HG02852 (cell line): Measurements from ENCODE around the gene ENAH.
"Not testable (repeated sequence)": the region's sequence is repeated elsewhere in the genome, so short reads cannot be mapped to it uniquely, and the experiment has no call there.

Source experiments
- ATAC-seq: cut with Tn5 transposase; IDR thresholded peaks from one replicate; pipeline ENCODE4 v1.9.1; 2021; ENCODE audit warnings: mild to moderate bottlenecking, moderate library complexity; ENCODE audit not compliant: unreplicated experiment

ENAH gene

DNA sequence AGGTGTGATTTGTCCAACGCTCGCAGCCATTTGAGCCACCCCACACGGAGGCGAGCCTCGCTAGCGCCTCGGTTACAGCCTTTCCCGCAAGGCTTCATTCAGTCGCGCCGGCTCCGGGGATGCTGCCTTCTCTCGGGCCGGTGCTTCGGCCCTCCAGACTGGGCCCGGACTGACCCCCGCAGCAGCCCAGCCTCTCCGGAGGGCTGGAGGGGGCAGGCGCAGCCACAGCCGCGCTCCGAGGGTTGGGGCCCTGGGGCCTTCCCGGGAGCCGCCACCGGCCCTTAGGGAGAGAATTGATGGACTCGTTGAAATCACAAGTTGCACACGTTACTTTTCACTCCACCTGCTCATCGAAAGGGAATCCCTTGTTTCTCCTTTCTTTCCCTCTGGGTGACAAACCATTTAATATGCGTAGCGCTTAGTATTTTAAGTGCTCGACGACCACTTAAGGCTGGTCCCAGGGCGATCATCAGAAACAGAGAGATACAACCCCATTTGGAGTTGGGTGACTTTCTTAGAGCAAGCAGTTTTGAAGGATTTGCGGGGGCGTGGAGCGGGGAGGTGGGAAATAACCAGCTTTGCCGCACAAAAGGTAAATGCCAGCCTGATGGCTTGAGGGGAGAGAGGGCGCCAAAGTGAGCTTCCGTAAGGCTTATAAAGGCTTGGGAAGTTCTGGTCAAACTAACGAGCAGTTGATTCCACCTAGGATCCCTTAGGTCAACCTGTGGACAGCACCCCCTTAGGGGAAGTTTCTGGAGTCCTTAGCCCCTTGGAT lies 24.6 kb upstream of the ENAH start:
- no peak for ATAC-seq

GRCh38 chr1:225674381-225674780 lies 21.5 kb upstream of the ENAH start:
- no peak for ATAC-seq

DNA sequence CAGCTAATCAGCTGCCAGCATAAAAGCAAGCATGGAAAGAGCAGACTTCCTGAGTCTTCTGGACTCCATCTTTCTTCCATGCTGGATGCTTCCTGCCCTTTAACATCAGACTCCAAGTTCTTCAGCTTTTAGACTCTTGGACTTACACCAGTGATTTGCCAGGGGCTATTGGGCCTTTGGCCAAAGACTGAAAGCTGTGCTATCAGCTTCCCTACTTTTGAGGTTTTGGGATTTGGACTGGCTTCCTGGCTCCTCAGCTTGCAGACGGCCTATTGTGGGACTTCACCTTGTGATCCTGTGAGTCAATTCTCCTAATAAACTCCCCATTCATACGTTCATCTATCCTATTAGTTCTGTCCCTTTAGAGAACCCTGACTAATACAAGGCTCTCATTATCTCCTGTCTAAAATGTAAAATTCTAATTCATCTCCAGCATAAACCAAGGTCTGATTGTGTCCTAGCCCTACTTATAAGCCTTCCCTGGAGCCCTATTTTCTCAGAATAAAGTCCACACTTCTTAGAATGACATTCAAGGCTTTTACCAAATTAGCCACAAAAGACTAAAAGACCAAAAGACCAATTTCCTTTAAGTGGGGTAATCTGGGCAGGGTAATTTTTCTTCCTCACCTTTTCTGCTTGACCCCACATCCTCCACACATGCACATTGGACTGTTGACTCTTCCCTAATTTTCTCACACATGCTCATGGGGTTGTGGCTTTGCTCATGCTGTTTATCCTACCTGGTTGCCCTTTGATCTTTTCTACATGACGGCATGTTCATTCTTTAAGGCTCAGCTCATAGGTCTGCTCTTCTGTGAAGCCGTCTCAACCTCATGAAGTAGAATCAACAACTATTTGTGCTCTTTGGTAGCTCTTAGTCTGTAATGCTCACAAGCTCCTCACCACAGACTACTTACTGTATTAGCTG lies 18.1 kb upstream of the ENAH start:
- no peak for ATAC-seq

GRCh38 chr1:225670356-225670755 lies 17.4 kb upstream of the ENAH start:
- ATAC-seq = no peak

DNA sequence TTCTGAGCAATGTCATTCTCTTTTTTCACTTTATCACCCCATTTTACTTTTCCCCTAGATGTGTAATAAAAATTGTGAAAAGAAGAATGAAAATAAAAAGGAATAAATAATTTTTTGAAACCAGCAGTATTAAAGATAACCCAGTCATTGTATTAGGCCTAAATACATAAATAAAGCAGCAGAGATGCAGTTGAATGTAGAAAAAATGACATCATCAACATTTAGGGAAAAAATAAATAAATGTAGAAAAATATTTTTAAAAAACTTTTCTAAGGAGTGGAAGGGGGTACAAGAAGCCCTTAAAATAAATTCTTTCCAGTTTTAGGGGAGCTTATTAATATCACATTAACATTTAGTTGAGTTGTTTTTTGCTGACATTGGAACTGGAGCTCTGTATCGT lies 15.3 kb upstream of the ENAH start:
- no peak for ATAC-seq

DNA sequence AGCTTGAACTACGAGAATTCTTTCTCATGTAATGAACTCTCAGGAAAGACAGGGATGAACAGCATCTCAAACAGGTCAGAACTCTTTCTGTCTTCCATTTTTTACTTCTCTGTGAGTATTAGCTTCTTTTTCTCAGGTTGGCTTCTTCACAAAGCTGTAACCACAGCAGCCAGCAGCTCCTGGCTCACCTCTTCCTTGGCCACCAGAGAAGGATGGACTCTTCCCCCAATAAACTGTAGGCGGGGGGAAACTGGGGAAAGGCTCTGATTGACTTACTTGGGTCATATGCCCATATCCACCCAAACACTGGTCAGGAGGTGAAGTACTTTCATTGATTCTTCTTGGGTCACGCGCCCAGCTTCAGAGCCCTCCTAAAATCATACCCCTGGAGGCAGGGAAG lies 14.4 kb upstream of the ENAH start:
- no peak for ATAC-seq

GRCh38 chr1:225666495-225666894 lies 13.6 kb upstream of the ENAH start:
- no peak for ATAC-seq

DNA sequence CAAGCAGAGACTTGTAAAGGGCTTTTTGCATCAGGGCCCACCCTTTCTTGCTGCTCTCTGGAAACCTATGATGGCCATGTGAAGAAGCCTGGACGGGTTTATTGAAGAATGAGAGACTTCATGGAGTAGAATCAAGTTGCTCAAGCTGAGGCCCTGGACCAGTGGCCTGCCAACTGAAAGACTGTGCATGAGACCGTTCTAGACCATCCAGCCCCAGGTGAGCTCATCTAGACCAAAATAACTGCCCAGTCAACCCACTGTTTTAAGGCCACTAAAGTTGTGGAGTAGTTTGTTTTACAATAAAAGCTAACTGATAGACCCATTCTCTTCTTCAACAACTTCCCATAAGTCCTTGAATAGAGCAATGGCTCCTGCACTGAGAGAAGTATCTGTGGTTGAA lies 11.8 kb upstream of the ENAH start:
- no peak for ATAC-seq

- no peak for ATAC-seq
Measured at GRCh38 chr1:225662155-225662554, 9.2 kb upstream of the ENAH start.

DNA sequence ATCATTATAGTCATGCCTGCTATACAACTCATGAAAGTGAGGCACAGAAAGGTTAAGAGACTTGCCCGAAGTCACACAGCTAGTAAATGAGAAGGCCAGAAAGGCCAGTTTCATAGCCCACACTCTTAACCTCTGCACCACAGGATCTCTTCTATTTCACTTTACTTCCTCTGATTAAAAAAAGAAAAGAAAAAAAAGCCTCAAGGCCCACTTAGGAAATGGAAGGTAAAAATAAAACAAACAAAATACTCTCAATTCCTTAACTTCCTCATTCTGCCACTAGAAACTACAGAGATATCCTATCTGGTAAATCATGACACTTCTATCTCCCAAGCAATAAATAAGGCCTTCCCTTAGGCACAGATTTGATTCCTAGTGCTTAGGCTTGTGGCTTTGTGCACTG lies 7.6 kb upstream of the ENAH start:
- ATAC-seq = no peak

GRCh38 chr1:225658041-225658440 lies 5.1 kb upstream of the ENAH start:
- ATAC-seq = no peak

DNA sequence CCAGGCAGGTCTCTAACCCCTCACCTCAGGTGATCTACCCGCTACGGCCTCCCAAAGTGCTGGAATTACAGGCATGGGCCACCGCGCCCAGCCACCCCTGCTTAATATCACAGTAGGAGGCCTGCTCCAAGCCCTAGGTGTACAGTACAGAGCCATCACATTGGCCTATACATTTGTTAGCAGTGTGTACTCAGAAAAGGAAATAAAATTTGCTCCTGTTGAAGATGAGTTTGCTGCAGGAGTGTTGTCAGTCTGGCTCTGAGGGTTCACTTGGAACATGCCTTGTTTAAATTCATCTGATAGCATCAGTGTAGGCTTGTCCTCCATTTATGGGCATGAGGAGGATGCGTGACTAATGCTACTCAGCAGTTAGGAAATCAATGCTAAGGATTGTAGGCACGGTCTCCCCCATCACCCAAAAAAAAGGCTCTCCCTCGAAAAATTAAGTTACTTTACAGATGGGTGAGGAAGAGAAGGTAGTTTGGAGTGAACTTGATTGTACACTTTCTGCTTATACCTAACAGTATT lies 4.6 kb upstream of the ENAH start:
- no peak for ATAC-seq

- not testable (repeated sequence) for ATAC-seq
Measured at GRCh38 chr1:225656259-225656655, 3.3 kb upstream of the ENAH start.

- no peak for ATAC-seq
Measured at GRCh38 chr1:225655509-225656258, 2.8 kb upstream of the ENAH start.

DNA sequence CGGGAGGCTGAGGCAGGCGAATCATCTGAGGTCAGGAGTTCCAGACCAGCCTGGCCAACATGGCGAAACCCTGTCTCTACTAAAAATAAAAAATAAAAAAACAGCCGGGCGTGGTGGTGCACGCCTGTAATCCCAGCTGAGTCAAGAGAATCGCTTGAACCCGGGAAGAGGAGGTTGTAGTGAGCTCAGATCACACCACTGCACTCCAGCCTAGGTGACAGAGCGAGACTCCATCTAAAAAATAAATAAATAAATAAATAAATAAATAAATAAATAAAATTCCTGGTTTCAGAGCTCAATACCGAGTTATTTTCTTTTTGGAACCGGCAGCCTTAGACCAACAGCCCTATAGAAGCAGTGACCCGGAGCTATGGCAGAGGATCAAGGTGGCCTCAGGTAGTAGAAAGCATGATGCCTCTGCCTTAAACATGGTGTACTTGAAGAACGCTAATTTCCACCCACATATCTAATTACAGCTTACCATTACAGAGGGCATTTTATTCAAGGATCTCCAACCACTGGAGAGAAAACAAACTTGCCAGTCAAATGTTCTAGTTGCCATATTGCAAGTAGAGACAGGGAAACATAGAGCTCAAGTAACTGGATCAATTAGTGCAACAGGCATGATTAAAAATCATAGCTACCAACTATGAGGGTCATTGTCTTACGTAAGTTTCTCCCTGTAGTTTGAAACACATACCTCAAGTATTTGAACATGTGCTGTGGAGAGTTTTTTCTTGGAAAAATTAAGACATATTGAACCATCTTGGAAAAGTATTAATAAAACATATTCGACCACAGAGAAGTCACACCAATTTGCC lies 2.0 kb upstream of the ENAH start:
- no peak for ATAC-seq

DNA sequence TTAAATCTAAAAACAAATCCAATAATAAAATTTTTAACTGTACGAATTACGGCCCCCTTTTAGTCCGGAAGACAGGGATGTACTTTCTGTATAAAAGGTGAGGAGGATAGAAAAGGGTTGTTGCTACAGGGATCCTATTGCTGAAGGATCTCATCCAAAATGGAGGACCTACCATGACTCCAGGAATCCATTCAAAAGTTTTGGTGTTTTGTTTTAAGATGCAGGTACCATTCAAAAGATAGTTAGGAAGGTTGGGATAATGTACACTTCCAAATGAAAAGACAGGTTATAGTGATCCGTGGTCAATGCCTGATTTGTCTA lies 1.3 kb upstream of the ENAH start:
- no peak for ATAC-seq

- ATAC-seq = peak; percentile 33
Measured at GRCh38 chr1:225653463-225654276, 747 bp upstream of the ENAH start.

DNA sequence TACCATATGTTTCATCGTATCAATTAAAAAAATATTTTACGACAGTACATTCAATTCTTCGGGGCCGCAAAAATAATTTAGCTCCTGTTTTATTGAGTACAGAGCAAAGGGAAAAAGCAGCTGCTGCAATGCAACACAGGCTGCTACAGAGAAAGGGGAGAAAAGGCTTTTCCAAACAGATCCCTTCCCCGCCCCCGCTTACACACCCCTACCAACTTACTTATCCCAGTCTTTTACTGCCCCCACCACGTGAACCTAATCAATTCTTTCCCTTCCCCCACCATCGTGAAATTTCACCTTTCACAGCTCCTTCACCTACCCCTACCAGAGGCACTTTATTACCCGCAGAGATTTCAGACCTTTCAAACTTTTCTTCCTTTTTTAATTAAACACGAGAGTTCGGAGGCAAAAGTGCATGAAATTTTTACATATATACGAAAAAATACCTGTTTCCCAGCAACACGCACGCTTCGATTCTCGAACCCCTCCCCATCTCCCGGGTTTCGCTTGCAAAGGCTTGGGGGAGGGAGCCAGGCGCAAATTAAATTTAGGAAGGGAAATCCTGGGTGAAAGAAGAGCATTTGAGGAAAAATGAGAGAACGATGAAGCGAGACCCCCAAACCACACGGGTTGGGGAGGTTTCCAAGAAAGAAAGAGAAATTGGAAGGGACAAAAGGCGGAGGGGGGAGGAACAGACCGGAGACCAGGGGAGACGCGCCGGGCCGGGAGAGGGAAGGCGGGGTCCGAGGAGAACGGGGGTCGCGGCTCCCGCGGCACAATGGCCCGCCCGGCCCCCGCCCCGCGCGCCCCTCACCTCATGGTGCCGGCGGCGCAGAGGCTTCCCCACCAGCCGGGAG lies 823 bp downstream of the ENAH start:
- ATAC-seq = no peak
